Cardiac atrium fibroblast (primary cell): Measurements from ENCODE around the gene IL18BP. TPM values are rescaled to one million over a fixed set of nuclear protein-coding genes. Genes with fewer than 3 reads are reported as not detected.

ENCODE experiments used
- total RNA-seq: library from RNA; depleted of rRNA; stranded (reverse); fragments of >200 nt; gene quantifications from 2 replicates; pipeline ENCODE4 v1.2.3, GENCODE V29; 2015

The IL18BP gene
- 0.72 and 1.6 TPM in 2 replicates for total RNA-seq

DNA sequence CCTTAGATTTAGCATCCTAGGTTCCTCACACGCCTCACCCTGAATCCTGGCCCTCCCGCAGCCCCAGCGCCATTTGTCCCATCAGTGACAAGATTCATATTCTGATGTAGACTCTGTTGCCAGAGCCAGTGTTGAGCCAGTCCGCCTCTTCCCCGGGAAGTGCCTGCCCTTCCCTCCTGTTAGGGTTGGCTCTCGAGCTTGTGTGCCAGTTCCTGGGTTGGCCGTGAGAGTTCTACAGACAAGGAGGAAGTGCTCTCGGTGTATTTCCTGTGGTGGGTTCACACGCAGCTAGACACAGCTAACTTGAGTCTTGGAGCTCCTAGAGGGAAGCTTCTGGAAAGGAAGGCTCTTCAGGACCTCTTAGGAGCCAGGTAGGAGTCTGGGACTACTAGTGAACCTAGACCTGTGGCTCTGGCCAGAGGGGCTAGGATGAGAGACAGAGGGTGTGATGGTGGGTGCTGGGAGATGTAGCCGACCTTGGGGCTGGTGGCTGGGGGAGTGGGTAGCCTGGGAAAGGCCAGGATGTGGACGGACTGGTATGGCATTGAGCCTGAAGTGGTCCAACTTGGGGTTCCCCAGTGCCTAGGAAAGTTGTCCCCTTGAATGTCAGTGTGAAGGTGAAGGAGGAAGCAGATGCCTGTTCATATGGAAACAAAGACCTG, at the start of gene IL18BP:
Gene IL18BP, plus strand, starts transcription at position 261 of the 662 bp plus-strand sequence. CDS start 1,076 bp downstream, outside the sequence.

Other genes starting within 250 kb of the IL18BP start
- gene DEFB108B, start 165.7 kb upstream of the IL18BP start, total RNA-seq: not detected in 2 replicates
- not detected in 2 replicates for gene DEFB131B, start 120.5 kb upstream of the IL18BP start, total RNA-seq
- gene XNDC1N, start 70.3 kb upstream of the IL18BP start, total RNA-seq: 0.18 and 1.3 TPM in 2 replicates
- gene RNF121, start 69.9 kb upstream of the IL18BP start, total RNA-seq: 28.2 and 31.6 TPM in 2 replicates
- 87.2 and 91.7 TPM in 2 replicates for gene NUMA1, start 81.6 kb downstream of the IL18BP start, total RNA-seq
- gene LRRC51, start 81.9 kb downstream of the IL18BP start, total RNA-seq: 3.7 and 7.9 TPM in 2 replicates
- 115 and 125 TPM in 2 replicates for gene LAMTOR1, start 104.4 kb downstream of the IL18BP start, total RNA-seq
- gene TOMT, start 107.0 kb downstream of the IL18BP start, total RNA-seq: not detected in 2 replicates
- 15.5 and 18.8 TPM in 2 replicates for gene ANAPC15, start 113.8 kb downstream of the IL18BP start, total RNA-seq
- gene FOLR3, start 136.8 kb downstream of the IL18BP start, total RNA-seq: not detected in 2 replicates
- gene FOLR1, start 193.2 kb downstream of the IL18BP start, total RNA-seq: not detected in 2 replicates
- gene FOLR2, start 217.9 kb downstream of the IL18BP start, total RNA-seq: not detected in 2 replicates
- gene INPPL1, start 225.9 kb downstream of the IL18BP start, total RNA-seq: 38.2 and 75.5 TPM in 2 replicates
- gene PHOX2A, start 245.3 kb downstream of the IL18BP start, total RNA-seq: not detected in 2 replicates